Loucy (cell line): ENCODE measurements around the gene PHACTR1.

Experiments used
- H2AFZ ChIP-seq: fragments of 200-600 bp; sonication (generic); 2 replicates; pipeline ENCODE4 v1.6.0; 2016; ENCODE audit warnings: antibody characterized with exemption, mild to moderate bottlenecking, low read length, moderate library complexity
- H3F3A ChIP-seq: fragments of 200-600 bp; 2 replicates; pipeline ENCODE4 v1.6.0; 2016; ENCODE audit warnings: antibody characterized with exemption, low read depth, mild to moderate bottlenecking
- H3K27me3 ChIP-seq: fragments of 200-600 bp; sonication (generic); 2 replicates; pipeline ENCODE4 v1.6.1; 2014; ENCODE audit warnings: low read length, mild to moderate bottlenecking; ENCODE audit not compliant: insufficient read depth, poor library complexity, severe bottlenecking
- H3K36me3 ChIP-seq: fragments of 200-600 bp; sonication (generic); 2 replicates; pipeline ENCODE4 v1.6.1; 2016; ENCODE audit warnings: low read length; ENCODE audit not compliant: insufficient read depth
- H3K4me1 ChIP-seq: fragments of 200-600 bp; sonication (generic); 2 replicates; pipeline ENCODE4 v1.5.1; 2014; ENCODE audit warnings: low read length, mild to moderate bottlenecking; ENCODE audit not compliant: insufficient read depth, poor library complexity, severe bottlenecking
- H3K4me2 ChIP-seq: fragments of 200-600 bp; sonication (generic); 2 replicates; pipeline ENCODE4 v1.6.0; 2014; ENCODE audit warnings: antibody characterized with exemption, low read length, low read depth, mild to moderate bottlenecking; ENCODE audit not compliant: poor library complexity, severe bottlenecking
- H3K4me3 ChIP-seq: fragments of 200-600 bp; sonication (generic); 2 replicates; pipeline ENCODE4 v1.5.1; 2014; ENCODE audit warnings: low read length, mild to moderate bottlenecking, mixed read lengths; ENCODE audit not compliant: poor library complexity, severe bottlenecking
- H3K79me2 ChIP-seq: fragments of 200-600 bp; sonication (generic); 2 replicates; pipeline ENCODE4 v1.6.1; 2014; ENCODE audit warnings: low read length; ENCODE audit not compliant: insufficient read depth
- H3K9ac ChIP-seq: fragments of 200-600 bp; sonication (generic); 2 replicates; pipeline ENCODE4 v1.6.0; 2014; ENCODE audit warnings: mild to moderate bottlenecking, low read depth, low read length, moderate library complexity; ENCODE audit not compliant: poor library complexity, severe bottlenecking
- H3K9me2 ChIP-seq: fragments of 200-600 bp; sonication (generic); replicated peaks from 2 replicates; pipeline ENCODE4 v1.6.1; 2016; ENCODE audit warnings: low read depth, low read length, mixed read lengths
- H3K9me3 ChIP-seq: fragments of 200-600 bp; sonication (generic); 2 replicates; pipeline ENCODE4 v1.6.1; 2014; ENCODE audit warnings: mild to moderate bottlenecking, antibody characterized with exemption, low read length, low read depth; ENCODE audit not compliant: insufficient read depth
- H4K20me1 ChIP-seq: fragments of 200-600 bp; sonication (generic); 2 replicates; pipeline ENCODE4 v1.6.0; 2014; ENCODE audit warnings: antibody characterized with exemption, low read length, mild to moderate bottlenecking; ENCODE audit not compliant: insufficient read depth, poor library complexity, severe bottlenecking
- CTCF ChIP-seq: fragments of 200-600 bp; sonication (generic); conservative IDR thresholded peaks from 2 replicates; pipeline ENCODE4 v1.5.1; 2014; ENCODE audit warnings: mild to moderate bottlenecking, antibody characterized with exemption, low read length
- EZH2phosphoT487 ChIP-seq: fragments of 200-600 bp; IDR thresholded peaks from 2 replicates; pipeline ENCODE4 v1.6.1; 2018; ENCODE audit warnings: antibody characterized with exemption, mild to moderate bottlenecking, moderate library complexity, borderline replicate concordance

Gene PHACTR1

DNA sequence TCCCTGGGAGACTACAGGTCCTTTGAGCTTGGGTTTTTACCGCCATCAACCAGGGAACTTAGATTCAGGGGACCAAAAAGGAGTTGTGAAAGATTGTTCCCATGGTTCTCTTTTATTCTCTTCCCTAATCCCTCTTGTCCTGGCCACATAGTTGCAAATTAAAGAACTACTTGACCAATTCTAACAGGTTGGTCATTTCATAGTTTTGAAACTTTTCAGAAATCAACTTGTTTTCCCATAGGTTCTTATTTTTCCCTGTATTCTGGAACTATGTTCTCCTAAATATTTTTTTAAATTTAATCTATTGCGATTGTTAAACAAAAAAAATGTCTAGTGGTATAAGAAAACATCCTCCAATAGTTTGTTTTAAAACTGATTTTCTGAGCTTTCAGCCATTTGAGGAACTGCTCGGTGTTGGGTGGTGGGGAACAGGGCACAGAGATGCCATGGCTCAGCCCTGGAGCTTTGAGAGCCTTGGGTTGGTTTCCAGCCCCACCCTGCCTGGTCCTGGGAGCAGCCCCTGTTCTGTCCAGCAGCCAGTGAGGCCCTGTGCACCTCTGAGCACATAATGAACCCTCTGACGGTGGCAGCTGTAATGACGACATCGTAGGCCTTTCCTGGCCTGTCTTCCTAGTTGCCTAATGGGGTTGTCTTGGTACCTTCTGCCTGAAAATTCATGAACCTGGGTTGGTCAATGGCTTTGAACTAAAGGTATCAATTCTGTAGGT, 558.3 kb downstream of the PHACTR1 start:
- Histone ChIP-seq H3K9me3 (no peaks in the 10 kb centered on the region), H3F3A (no peaks in the 10 kb centered on the region), H2AFZ (no peak overlapping the region), H3K27me3 (no peaks in the 10 kb centered on the region), H3K4me3 (no peak overlapping the region), H3K9me2 (no peaks in the 10 kb centered on the region), H4K20me1 (no peaks in the 10 kb centered on the region), H3K79me2 (no peaks in the 10 kb centered on the region), H3K36me3 (no peaks in the 10 kb centered on the region), H3K4me2 (no peak overlapping the region), H3K4me1 (no peaks in the 10 kb centered on the region), H3K9ac (no peak overlapping the region)
- TF ChIP-seq CTCF, result no peak
- TF ChIP-seq EZH2phosphoT487, result no peak

DNA sequence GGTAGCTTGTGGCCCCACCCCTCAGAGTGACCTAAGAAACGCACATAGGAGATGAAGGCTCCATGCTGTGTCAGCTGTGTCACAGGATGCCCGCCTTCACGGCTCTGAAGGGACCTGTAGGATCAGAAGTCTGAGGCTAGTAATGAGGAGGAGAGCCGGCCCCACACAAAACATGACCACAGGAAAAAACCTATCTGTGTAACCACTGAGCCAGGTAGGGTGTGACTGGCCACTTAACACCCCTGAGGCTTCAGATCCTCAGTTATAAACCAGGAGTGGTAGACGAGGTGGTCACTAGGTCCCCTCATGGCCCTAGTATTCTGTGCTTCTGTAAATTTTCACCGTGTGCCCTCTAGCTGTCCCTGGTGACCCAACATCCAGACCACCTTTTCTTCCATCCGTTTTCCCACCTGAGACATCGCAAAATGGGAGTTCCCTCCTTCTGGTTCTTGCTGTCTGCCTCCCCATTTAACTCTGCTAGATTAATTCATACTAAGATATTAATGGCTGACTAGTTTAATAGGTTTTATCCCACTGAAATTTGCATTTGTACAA, 558.9 kb downstream of the PHACTR1 start:
- Histone ChIP-seq H3F3A (no peaks in the 10 kb centered on the region), H3K4me1 (no peaks in the 10 kb centered on the region), H3K9me3 (no peaks in the 10 kb centered on the region), H3K9me2 (no peaks in the 10 kb centered on the region), H3K4me2 (no peak overlapping the region), H2AFZ (no peak overlapping the region), H3K36me3 (no peaks in the 10 kb centered on the region), H3K79me2 (no peaks in the 10 kb centered on the region), H3K9ac (no peak overlapping the region), H3K4me3 (no peak overlapping the region), H4K20me1 (no peaks in the 10 kb centered on the region), H3K27me3 (no peaks in the 10 kb centered on the region)
- no peak for TF ChIP-seq EZH2phosphoT487
- no peak for TF ChIP-seq CTCF

- Histone ChIP-seq H3K9ac (no peak overlapping the region), H3K27me3 (no peaks in the 10 kb centered on the region), H2AFZ (no peak overlapping the region), H4K20me1 (no peaks in the 10 kb centered on the region), H3K36me3 (no peaks in the 10 kb centered on the region), H3K9me3 (no peaks in the 10 kb centered on the region), H3K79me2 (no peaks in the 10 kb centered on the region), H3K4me3 (no peak overlapping the region), H3K4me2 (no peak overlapping the region), H3K4me1 (no peaks in the 10 kb centered on the region), H3K9me2 (no peaks in the 10 kb centered on the region), H3F3A (no peaks in the 10 kb centered on the region)
- TF ChIP-seq EZH2phosphoT487 (no peak), CTCF (no peak)
Measured at GRCh38 chr6:13277231-13277630, 560.7 kb downstream of the PHACTR1 start.
